Measurements from ENCODE around the gene ABHD11. TPM values are rescaled to one million over a fixed set of nuclear protein-coding genes. Genes with fewer than 3 reads are reported as not detected.

Gene ABHD11
- total and polyA plus RNA-seq, 4 donors, result 22.2 to 52.9 (median 40.3) TPM

- DNase-seq, result no peak
- 79 to 82% methylated on average over 17 of the region's 17 CpGs for WGBS, 2 donors
Observed at GRCh38 chr7:73737491-73738219, 947 bp downstream of the ABHD11 start.

GRCh38 chr7:73736885-73737284 is 1.7 kb downstream of the ABHD11 start:
- Histone ChIP-seq H3K27ac (ENCODE audit: low read depth in 1 of 2, low read length in 1 of 2) (no peak overlapping the region), H3K36me3 (ENCODE audit: control insufficient read depth in 4 of 4, insufficient read depth in 4 of 4, low read length in 4 of 4) (peaks cover 0 to 11% (median 8%) of the 10 kb centered on the region in 4 donors), H3K4me3 (no peak overlapping the region), H3K27me3 (ENCODE audit: control insufficient read depth in 3 of 3, insufficient read depth in 3 of 3, low read length in 2 of 3) (no peaks in the 10 kb centered on the region), H3K4me1 (ENCODE audit: control insufficient read depth in 5 of 5, insufficient read depth in 5 of 5, low read length in 5 of 5) (peaks cover 0 to 10% (median 0%) of the 10 kb centered on the region in 5 donors), H3K9ac (ENCODE audit: insufficient read depth in 1 of 2, low read length in 2 of 2) (no peak overlapping the region), H3K9me3 (ENCODE audit: control insufficient read depth in 4 of 4, insufficient read depth in 3 of 4, low read length in 3 of 4) (no peaks in the 10 kb centered on the region)
- DNase-seq, result no peak
- 95 to 96% methylated on average over 14 of the region's 14 CpGs for WGBS, 2 donors
- ATAC-seq (ENCODE audit: insufficient read depth, low FRiP score), result no peak
- TF ChIP-seq CTCF (IDR thresholded peaks at IDR 0.05; ENCODE audit: control extremely low read depth, extremely low read depth), result no peak

More at GRCh38 chr7:73737491-73738219, 947 bp downstream of the ABHD11 start:
- Histone ChIP-seq H3K27me3 (ENCODE audit: control insufficient read depth in 3 of 3, insufficient read depth in 3 of 3, low read length in 2 of 3) (peaks cover 0 to 3% (median 0%) of the 10 kb centered on the region in 3 donors), H3K9ac (ENCODE audit: insufficient read depth in 1 of 2, low read length in 2 of 2) (no peak overlapping the region), H3K9me3 (ENCODE audit: control insufficient read depth in 4 of 4, insufficient read depth in 3 of 4, low read length in 3 of 4) (no peaks in the 10 kb centered on the region), H3K4me1 (ENCODE audit: control insufficient read depth in 5 of 5, insufficient read depth in 5 of 5, low read length in 5 of 5) (peaks cover 0 to 10% (median 0%) of the 10 kb centered on the region in 5 donors), H3K36me3 (ENCODE audit: control insufficient read depth in 4 of 4, insufficient read depth in 4 of 4, low read length in 4 of 4) (peaks cover 0 to 11% (median 8%) of the 10 kb centered on the region in 4 donors), H3K27ac (ENCODE audit: low read depth in 1 of 2, low read length in 1 of 2) (peak overlapping the region in 1 of 2 donors; percentile 61), H3K4me3 (no peak overlapping the region)
- ATAC-seq (ENCODE audit: insufficient read depth, low FRiP score), result no peak
- TF ChIP-seq CTCF (IDR thresholded peaks at IDR 0.05; ENCODE audit: control extremely low read depth, extremely low read depth), result no peak

DNA sequence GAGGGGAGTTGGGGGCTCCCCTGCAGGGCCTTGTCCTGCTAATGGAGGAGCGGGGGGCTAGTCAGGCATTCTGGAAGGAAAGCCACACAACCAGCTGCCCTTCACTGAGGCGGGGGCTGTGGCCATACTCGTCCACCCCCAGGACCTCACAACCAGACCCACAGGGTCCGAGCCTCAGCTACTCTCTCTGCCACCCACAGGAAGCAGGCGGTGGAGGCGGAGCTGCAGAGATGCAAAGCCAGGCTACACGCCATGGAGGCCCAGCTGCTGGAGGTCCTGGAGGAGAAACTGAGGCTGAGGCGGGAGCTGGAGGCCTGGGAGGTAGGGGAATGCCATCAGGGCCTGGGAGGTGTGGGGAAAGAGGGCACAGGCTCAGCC is 3.1 kb downstream of the ABHD11 start:
- Histone ChIP-seq H3K27me3 (ENCODE audit: control insufficient read depth in 3 of 3, insufficient read depth in 3 of 3, low read length in 2 of 3) (no peaks in the 10 kb centered on the region), H3K9me3 (ENCODE audit: control insufficient read depth in 4 of 4, insufficient read depth in 3 of 4, low read length in 3 of 4) (peaks cover 0 to 1% (median 0%) of the 10 kb centered on the region in 4 donors), H3K36me3 (ENCODE audit: control insufficient read depth in 4 of 4, insufficient read depth in 4 of 4, low read length in 4 of 4) (peaks cover 0 to 11% (median 8%) of the 10 kb centered on the region in 4 donors), H3K4me1 (ENCODE audit: control insufficient read depth in 5 of 5, insufficient read depth in 5 of 5, low read length in 5 of 5) (peaks cover 0 to 10% (median 0%) of the 10 kb centered on the region in 5 donors), H3K9ac (ENCODE audit: insufficient read depth in 1 of 2, low read length in 2 of 2) (no peak overlapping the region), H3K27ac (ENCODE audit: low read depth in 1 of 2, low read length in 1 of 2) (peak overlapping the region in 1 of 2 donors; percentile 88), H3K4me3 (no peak overlapping the region)
- no peak for TF ChIP-seq CTCF (IDR thresholded peaks at IDR 0.05; ENCODE audit: control extremely low read depth, extremely low read depth)
- no peak for DNase-seq
- ATAC-seq (ENCODE audit: insufficient read depth, low FRiP score), result no peak
- WGBS, 2 donors, result 90 to 93% methylated on average over 8 of the region's 8 CpGs

Data from lung (tissue), 12 donors.